B cell (primary cell): ENCODE data around the gene TCF15. TPM values are rescaled to one million over a fixed set of nuclear protein-coding genes. Genes with fewer than 3 reads are reported as not detected.

Experiments used
- ATAC-seq: fragments of 200-7000 bp; cut with Tn5 transposase; one replicate; pipeline ENCODE4 v1.10.0; 2021; ENCODE audit warnings: low read depth, mild to moderate bottlenecking, moderate number of reproducible peaks, moderate library complexity
- CTCF ChIA-PET: fragments of 350-600 bp; sonication (Branson Sonifier 250); formaldehyde crosslinking; loops from one replicate; lab custom pipeline; 2021; ENCODE audit warnings: antibody characterized with exemption, inconsistent platforms; lab: Charles Lee
- POLR2A ChIA-PET: fragments of 350-600 bp; sonication (Branson Sonifier 250); formaldehyde crosslinking; loops from one replicate; lab custom pipeline; 2021; ENCODE audit warnings: antibody characterized with exemption; lab: Charles Lee
- DNase-seq: peaks from one replicate; pipeline ENCODE4 v3.0.0; 2013
- H2AFZ ChIP-seq: 2 replicates; pipeline ENCODE4 v1.6.1; 2012; ENCODE audit warnings: mild to moderate bottlenecking, low read depth, low read length; ENCODE audit not compliant: insufficient read depth, poor library complexity, severe bottlenecking
- H3K27ac ChIP-seq, 2 donors: 1 replicate in 1 of 2; 2 replicates in 1 of 2; pipeline ENCODE4 v1.5.1; 2012 to 2013; ENCODE audit warnings: low read length in 2 of 2, mild to moderate bottlenecking in 2 of 2, moderate library complexity in 1 of 2
- H3K27me3 ChIP-seq, 4 experiments: fragments of 200-600 bp in 1 of 4; sonication (generic) in 1 of 4; replicated peaks in 1 of 4; 1 replicate in 2 of 4; 2 replicates in 2 of 4; pipeline versions ENCODE4 v1.6.1 to v1.7.0; 2013 to 2016; ENCODE audit warnings: low read length in 3 of 4, mild to moderate bottlenecking in 2 of 4, mixed read lengths in 1 of 4, moderate library complexity in 1 of 4; ENCODE audit not compliant: insufficient read depth in 4 of 4, control insufficient read depth in 3 of 4; ENCODE audit errors: control extremely low read depth in 1 of 4
- H3K36me3 ChIP-seq, 2 experiments: replicated peaks in 1 of 2; 1 replicate in 1 of 2; 2 replicates in 1 of 2; pipeline versions ENCODE4 v1.6.1 to v1.7.1; 2013; ENCODE audit warnings: low read length in 1 of 2; ENCODE audit not compliant: insufficient read depth in 2 of 2, control insufficient read depth in 1 of 2; ENCODE audit errors: control extremely low read depth in 1 of 2, extremely low read depth in 1 of 2
- H3K4me1 ChIP-seq, 2 donors: fragments of 200-600 bp in 1 of 2; sonication (generic) in 1 of 2; 1 replicate in 1 of 2; 2 replicates in 1 of 2; pipeline versions ENCODE4 v1.5.1 to v1.6.1; 2013 to 2017; ENCODE audit warnings: low read length in 2 of 2; ENCODE audit not compliant: control insufficient read depth in 2 of 2, insufficient read depth in 2 of 2
- H3K4me2 ChIP-seq: replicated peaks from 2 replicates; pipeline ENCODE3; 2012; ENCODE audit warnings: mild to moderate bottlenecking, low read depth, low read length; ENCODE audit not compliant: poor library complexity, severe bottlenecking
- H3K4me3 ChIP-seq, 5 experiments: fragments of 200-600 bp in 1 of 5; sonication (generic) in 1 of 5; 1 replicate in 3 of 5; 2 replicates in 2 of 5; pipeline versions ENCODE4 v1.5.1 to v1.7.0; 2011 to 2016; ENCODE audit warnings: low read length in 4 of 5, mild to moderate bottlenecking in 4 of 5, low read depth in 2 of 5, control low read depth in 1 of 5, moderate library complexity in 1 of 5; ENCODE audit not compliant: insufficient read depth in 1 of 5; ENCODE audit errors: control extremely low read depth in 1 of 5, extremely low read depth in 1 of 5
- H3K79me2 ChIP-seq: fragments of 200-600 bp; sonication (generic); one replicate; pipeline ENCODE4 v1.6.0; 2016; ENCODE audit warnings: low read length; ENCODE audit not compliant: control insufficient read depth, insufficient read depth
- H3K9ac ChIP-seq: fragments of 200-600 bp; sonication (generic); 2 replicates; pipeline ENCODE4 v1.6.1; 2017; ENCODE audit warnings: mild to moderate bottlenecking, low read length, moderate library complexity
- H3K9me3 ChIP-seq, 3 donors: one replicate each; pipeline versions ENCODE4 v1.6.1 to v1.7.1; 2013; ENCODE audit warnings: low read length in 2 of 3; ENCODE audit not compliant: control insufficient read depth in 2 of 3, insufficient read depth in 1 of 3; ENCODE audit errors: control extremely low read depth in 1 of 3
- H4K20me1 ChIP-seq: 2 replicates; pipeline ENCODE4 v1.6.0; 2012; ENCODE audit warnings: mild to moderate bottlenecking, low read length; ENCODE audit not compliant: insufficient read depth, control insufficient read depth, poor library complexity, severe bottlenecking
- H3K27ac Mint-ChIP-seq: one replicate; pipeline ENCODE4 v1.8.0; 2021; ENCODE audit warnings: mixed read lengths
- H3K27me3 Mint-ChIP-seq: one replicate; pipeline ENCODE4 v1.8.0; 2021; ENCODE audit warnings: mixed read lengths
- H3K4me1 Mint-ChIP-seq: one replicate; pipeline ENCODE4 v1.8.0; 2021; ENCODE audit warnings: mixed read lengths
- H3K4me3 Mint-ChIP-seq: one replicate; pipeline ENCODE4 v1.8.0; 2021; ENCODE audit warnings: mixed read lengths
- H3K9me3 Mint-ChIP-seq: one replicate; pipeline ENCODE4 v1.8.0; 2022; ENCODE audit warnings: mixed read lengths; ENCODE audit not compliant: insufficient read depth
- EZH2 ChIP-seq: IDR thresholded peaks from 2 replicates; pipeline ENCODE4 v1.6.1; 2012; ENCODE audit warnings: borderline replicate concordance, low read depth, mild to moderate bottlenecking, moderate library complexity, low read length; ENCODE audit not compliant: insufficient read depth, poor library complexity, severe bottlenecking
- WGBS: methylation state at CpG from one replicate; pipeline ENCODE4 v1.1.5; 2013; ENCODE audit warnings: missing lambda C conversion rate; ENCODE audit not compliant: insufficient coverage; 5-methylcytosine and 5-hydroxymethylcytosine counted together
- intact Hi-C: fragments of 100-400 bp; cut with micrococcal nuclease; formaldehyde crosslinking; loops from one replicate; pipeline ENCODE4 v1.10.0; 2022
- polyA plus RNA-seq: library from polyadenylated mRNA; depleted of rRNA; stranded (reverse); fragments of >200 nt; gene quantifications from 2 replicates; pipeline ENCODE4 v1.2.3, GENCODE V29; 2012
- total RNA-seq, 2 donors: library from RNA; stranded (reverse); fragments of 120-200 nt in 1 of 2; gene quantifications; 1 replicate in 1 of 2; 2 replicates in 1 of 2; pipeline versions ENCODE4 v1.2.3 to v1.2.4, GENCODE V29; 2013 to 2022
- TF ChIP-seq, protein P1 (sequence below): fragments of 200-600 bp; IDR thresholded peaks from one replicate; pipeline ENCODE4 v1.8.0; 2022; ENCODE audit warnings: antibody characterized with exemption, mild to moderate bottlenecking

The TCF15 gene
- total and polyA plus RNA-seq, 2 donors (not counting 1 experiment from before 2014, with no cell fraction given): not detected

GRCh38 chr20:575230-575629 lies 34.9 kb downstream of the TCF15 start:
- 80% methylated on average over 1 of the region's 3 CpGs for WGBS
- Histone ChIP-seq H3K9ac (no peak overlapping the region), H2AFZ (no peak overlapping the region), H3K4me3 (no peak overlapping the region), H3K79me2 (no peaks in the 10 kb centered on the region), H3K27me3 (peaks cover 0 to 23% (median 4%) of the 10 kb centered on the region in 4 experiments), H3K4me1 (no peaks in the 10 kb centered on the region), H3K36me3 (no peaks in the 10 kb centered on the region), H3K4me2 (no peak overlapping the region), H3K27ac (no peak overlapping the region), H4K20me1 (no peaks in the 10 kb centered on the region), H3K9me3 (no peaks in the 10 kb centered on the region)
- H3K27ac Mint-ChIP-seq: no peak overlapping the region
- no peaks in the 10 kb centered on the region for H3K9me3 Mint-ChIP-seq
- POLR2A ChIA-PET: no interaction called here
- no peak for ATAC-seq
- H3K27me3 Mint-ChIP-seq: peaks cover 28% of the 10 kb centered on the region
- no peak for TF ChIP-seq EZH2
- TF ChIP-seq, protein P1, sequence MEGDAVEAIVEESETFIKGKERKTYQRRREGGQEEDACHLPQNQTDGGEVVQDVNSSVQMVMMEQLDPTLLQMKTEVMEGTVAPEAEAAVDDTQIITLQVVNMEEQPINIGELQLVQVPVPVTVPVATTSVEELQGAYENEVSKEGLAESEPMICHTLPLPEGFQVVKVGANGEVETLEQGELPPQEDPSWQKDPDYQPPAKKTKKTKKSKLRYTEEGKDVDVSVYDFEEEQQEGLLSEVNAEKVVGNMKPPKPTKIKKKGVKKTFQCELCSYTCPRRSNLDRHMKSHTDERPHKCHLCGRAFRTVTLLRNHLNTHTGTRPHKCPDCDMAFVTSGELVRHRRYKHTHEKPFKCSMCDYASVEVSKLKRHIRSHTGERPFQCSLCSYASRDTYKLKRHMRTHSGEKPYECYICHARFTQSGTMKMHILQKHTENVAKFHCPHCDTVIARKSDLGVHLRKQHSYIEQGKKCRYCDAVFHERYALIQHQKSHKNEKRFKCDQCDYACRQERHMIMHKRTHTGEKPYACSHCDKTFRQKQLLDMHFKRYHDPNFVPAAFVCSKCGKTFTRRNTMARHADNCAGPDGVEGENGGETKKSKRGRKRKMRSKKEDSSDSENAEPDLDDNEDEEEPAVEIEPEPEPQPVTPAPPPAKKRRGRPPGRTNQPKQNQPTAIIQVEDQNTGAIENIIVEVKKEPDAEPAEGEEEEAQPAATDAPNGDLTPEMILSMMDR: no peak
- no peak for DNase-seq
- CTCF ChIA-PET: no interaction called here
- intact Hi-C loops: no loop called here
- H3K4me3 Mint-ChIP-seq: no peak overlapping the region
- no peaks in the 10 kb centered on the region for H3K4me1 Mint-ChIP-seq

- peaks cover 33% of the 10 kb centered on the region for H3K27me3 Mint-ChIP-seq
- 78% methylated on average over 13 of the region's 15 CpGs for WGBS
- H3K27ac ChIP-seq: no peak overlapping the region
- ChIA-PET CTCF (no interaction called here), POLR2A (no interaction called here)
- no peak overlapping the region for H3K4me3 Mint-ChIP-seq
- no peak for DNase-seq
- no peaks in the 10 kb centered on the region for H4K20me1 ChIP-seq
- no peak overlapping the region for H3K9ac ChIP-seq
- H3K4me3 ChIP-seq: no peak overlapping the region
- H3K9me3 Mint-ChIP-seq: no peaks in the 10 kb centered on the region
- peaks cover 0 to 23% (median 2%) of the 10 kb centered on the region in 4 experiments for H3K27me3 ChIP-seq
- no peak overlapping the region for H3K27ac Mint-ChIP-seq
- TF ChIP-seq EZH2: no peak
- TF ChIP-seq, protein P1: no peak
- H2AFZ ChIP-seq: no peak overlapping the region
- H3K4me1 Mint-ChIP-seq: no peaks in the 10 kb centered on the region
- H3K4me2 ChIP-seq: no peak overlapping the region
- H3K9me3 ChIP-seq: no peaks in the 10 kb centered on the region
- intact Hi-C loops: no loop called here
- H3K79me2 ChIP-seq: no peaks in the 10 kb centered on the region
- H3K36me3 ChIP-seq: no peaks in the 10 kb centered on the region
- no peak for ATAC-seq
- H3K4me1 ChIP-seq: no peaks in the 10 kb centered on the region
These were observed 35.7 kb downstream of the TCF15 start for GRCh38 chr20:574297-574942.
